IPS DF 6.9 (cell line): Measurements from ENCODE around the gene LGALS14.

Source experiments
- DNase-seq: peaks from one replicate; pipeline ENCODE4 v3.0.0-alpha.2; 2013; ENCODE audit warnings: low read depth, low spot score
- H3K27ac ChIP-seq: one replicate; pipeline ENCODE4 v1.5.1; 2013; ENCODE audit warnings: low read length, control low read depth
- H3K27me3 ChIP-seq: 2 replicates; pipeline ENCODE4 v1.6.1; 2013; ENCODE audit warnings: mild to moderate bottlenecking, low read length; ENCODE audit not compliant: control insufficient read depth, insufficient read depth
- H3K36me3 ChIP-seq: 2 replicates; pipeline ENCODE4 v1.6.1; 2013; ENCODE audit warnings: low read length; ENCODE audit not compliant: control insufficient read depth, insufficient read depth
- H3K4me1 ChIP-seq: 2 replicates; pipeline ENCODE4 v1.6.1; 2013; ENCODE audit warnings: low read length; ENCODE audit not compliant: control insufficient read depth, insufficient read depth
- H3K4me3 ChIP-seq: 2 replicates; pipeline ENCODE4 v1.5.1; 2013; ENCODE audit warnings: mild to moderate bottlenecking, low read length
- H3K9me3 ChIP-seq: 2 replicates; pipeline ENCODE4 v1.6.1; 2013; ENCODE audit warnings: low read length, inconsistent platforms; ENCODE audit not compliant: control insufficient read depth, insufficient read depth
- WGBS: extraction: QIAGEN DNeasy Blood & Tissue Kit; methylation state at CpG from one replicate; pipeline ENCODE4 v1.1.7; 2013; ENCODE audit warnings: mixed read lengths, missing lambda C conversion rate; ENCODE audit not compliant: insufficient read length, insufficient coverage; 5-methylcytosine and 5-hydroxymethylcytosine counted together

Gene LGALS14

DNA sequence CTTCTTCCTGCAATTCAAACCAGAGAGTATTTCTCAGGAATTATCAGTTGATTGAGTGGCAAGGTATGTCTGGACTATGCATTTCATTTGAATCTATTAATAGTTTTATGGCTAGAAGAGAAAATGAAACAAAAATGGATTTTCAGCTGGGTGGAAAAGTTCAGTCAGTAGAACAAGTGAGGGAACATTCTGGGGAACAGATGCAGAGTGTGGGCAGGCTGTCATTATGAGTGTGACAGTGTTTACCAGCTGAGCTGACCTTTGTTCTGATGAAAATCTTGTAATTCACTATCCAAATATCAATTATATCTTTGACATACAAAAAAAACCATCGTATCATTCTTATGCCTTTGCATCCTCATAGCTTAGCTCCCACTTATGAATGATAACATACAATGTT, 36.1 kb downstream of the LGALS14 start:
- Histone ChIP-seq H3K27me3 (no peaks in the 10 kb centered on the region), H3K9me3 (no peaks in the 10 kb centered on the region), H3K36me3 (no peaks in the 10 kb centered on the region), H3K4me3 (no peak overlapping the region), H3K27ac (no peak overlapping the region), H3K4me1 (no peaks in the 10 kb centered on the region)
- DNase-seq = no peak
- 100% methylated on average over 1 of the region's 1 CpG for WGBS

DNA sequence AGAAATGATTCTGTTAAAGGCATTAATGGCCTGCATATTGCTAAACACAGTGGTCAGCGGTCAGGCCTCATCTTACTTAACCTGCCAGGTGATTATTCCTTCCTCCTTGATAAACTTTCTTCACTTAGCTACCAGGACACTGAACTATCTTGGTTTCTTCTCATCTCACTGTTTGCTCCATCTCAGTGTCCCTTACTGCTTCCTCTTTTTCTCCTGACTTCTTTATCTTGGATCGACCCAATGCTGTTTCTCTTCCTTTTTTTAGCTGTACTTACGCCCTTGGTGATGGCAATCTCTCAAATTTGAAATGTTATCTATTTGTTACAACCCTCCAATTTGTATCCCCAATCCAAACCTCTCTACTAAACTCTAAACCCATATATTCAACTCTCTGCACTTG, 41.4 kb downstream of the LGALS14 start:
- Histone ChIP-seq H3K36me3 (no peaks in the 10 kb centered on the region), H3K9me3 (no peaks in the 10 kb centered on the region), H3K4me1 (no peaks in the 10 kb centered on the region), H3K27ac (no peak overlapping the region), H3K4me3 (no peak overlapping the region), H3K27me3 (no peaks in the 10 kb centered on the region)
- no CpG with 5 or more reads among the region's 3 CpGs for WGBS
- no peak for DNase-seq

GRCh38 chr19:39746836-39747529, 42.7 kb downstream of the LGALS14 start:
- WGBS = no CpG with 5 or more reads among the region's 4 CpGs
- Histone ChIP-seq H3K36me3 (no peaks in the 10 kb centered on the region), H3K9me3 (no peaks in the 10 kb centered on the region), H3K4me3 (no peak overlapping the region), H3K27me3 (no peaks in the 10 kb centered on the region), H3K4me1 (no peaks in the 10 kb centered on the region), H3K27ac (no peak overlapping the region)
- DNase-seq = no peak

DNA sequence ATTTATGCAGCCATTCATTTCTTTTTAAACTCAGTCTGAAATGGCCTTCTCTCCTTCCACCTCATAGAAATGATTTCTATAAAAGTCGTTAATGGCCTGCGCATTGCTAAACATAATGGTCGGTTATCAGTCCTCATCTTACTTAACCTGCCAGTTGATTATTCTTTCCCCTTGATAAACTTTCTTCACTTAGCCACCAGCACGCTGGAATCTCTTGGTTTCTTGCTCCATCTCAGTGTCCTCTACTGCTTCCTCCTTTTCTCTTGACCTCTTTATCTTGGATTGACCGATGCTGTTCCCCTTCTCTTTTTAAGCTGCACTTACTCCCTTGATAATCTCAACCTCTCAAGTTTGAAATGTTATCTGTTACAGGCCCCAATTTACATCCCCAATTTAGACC, 45.7 kb downstream of the LGALS14 start:
- no CpG with 5 or more reads among the region's 5 CpGs for WGBS
- Histone ChIP-seq H3K4me1 (no peaks in the 10 kb centered on the region), H3K9me3 (no peaks in the 10 kb centered on the region), H3K27ac (no peak overlapping the region), H3K36me3 (no peaks in the 10 kb centered on the region), H3K4me3 (no peak overlapping the region), H3K27me3 (no peaks in the 10 kb centered on the region)
- no peak for DNase-seq

DNA sequence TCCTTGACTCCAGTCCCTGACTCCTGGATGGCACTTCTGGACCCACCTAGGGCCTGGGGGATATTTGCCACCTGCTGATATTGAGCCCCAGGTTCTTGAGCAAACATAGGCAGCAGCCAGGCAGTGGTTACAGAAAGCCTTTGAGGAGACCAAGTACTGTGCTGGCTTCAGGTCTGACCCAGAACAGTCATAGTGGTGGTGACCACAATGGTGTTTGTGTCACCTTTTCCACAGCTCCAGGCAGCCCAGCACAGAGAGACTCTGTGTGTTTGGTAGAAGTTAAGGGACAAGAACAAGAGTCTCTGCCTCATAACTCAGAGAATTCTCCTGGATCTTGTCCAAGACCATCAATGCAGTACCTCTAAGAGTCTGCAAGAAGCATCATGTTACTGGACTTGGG, 48.1 kb downstream of the LGALS14 start:
- DNase-seq = no peak
- Histone ChIP-seq H3K4me3 (no peak overlapping the region), H3K9me3 (no peaks in the 10 kb centered on the region), H3K27me3 (no peaks in the 10 kb centered on the region), H3K4me1 (no peaks in the 10 kb centered on the region), H3K36me3 (no peaks in the 10 kb centered on the region), H3K27ac (no peak overlapping the region)

DNA sequence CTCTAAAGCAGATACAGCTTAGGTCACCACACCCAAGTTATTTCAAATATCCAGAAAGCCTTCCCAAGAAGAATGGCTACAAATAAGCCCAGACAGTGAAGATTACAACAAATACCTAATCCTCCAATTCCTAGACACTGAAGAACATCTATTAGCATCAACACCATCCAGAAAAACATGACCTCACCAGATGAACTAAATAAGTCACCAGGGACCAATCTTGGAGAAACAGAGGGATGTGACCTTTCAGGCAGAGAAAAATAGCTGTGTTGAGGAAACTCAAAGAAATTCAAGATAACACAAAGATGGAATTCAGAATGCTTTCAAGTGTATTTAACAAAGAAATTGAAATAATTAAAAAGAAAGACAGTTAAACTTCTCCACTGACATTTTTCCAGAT, 48.5 kb downstream of the LGALS14 start:
- H3K4me3 ChIP-seq = no peak overlapping the region
- H3K9me3 ChIP-seq = no peaks in the 10 kb centered on the region
- H3K27me3 ChIP-seq = no peaks in the 10 kb centered on the region
- no peak overlapping the region for H3K27ac ChIP-seq
- H3K4me1 ChIP-seq = no peaks in the 10 kb centered on the region
- DNase-seq = no peak
- no peaks in the 10 kb centered on the region for H3K36me3 ChIP-seq

GRCh38 chr19:39754544-39754943, 50.3 kb downstream of the LGALS14 start:
- Histone ChIP-seq H3K36me3 (no peaks in the 10 kb centered on the region), H3K27me3 (no peaks in the 10 kb centered on the region), H3K9me3 (no peaks in the 10 kb centered on the region), H3K27ac (no peak overlapping the region), H3K4me3 (no peak overlapping the region), H3K4me1 (no peaks in the 10 kb centered on the region)
- no CpG with 5 or more reads among the region's 2 CpGs for WGBS
- DNase-seq = no peak

DNA sequence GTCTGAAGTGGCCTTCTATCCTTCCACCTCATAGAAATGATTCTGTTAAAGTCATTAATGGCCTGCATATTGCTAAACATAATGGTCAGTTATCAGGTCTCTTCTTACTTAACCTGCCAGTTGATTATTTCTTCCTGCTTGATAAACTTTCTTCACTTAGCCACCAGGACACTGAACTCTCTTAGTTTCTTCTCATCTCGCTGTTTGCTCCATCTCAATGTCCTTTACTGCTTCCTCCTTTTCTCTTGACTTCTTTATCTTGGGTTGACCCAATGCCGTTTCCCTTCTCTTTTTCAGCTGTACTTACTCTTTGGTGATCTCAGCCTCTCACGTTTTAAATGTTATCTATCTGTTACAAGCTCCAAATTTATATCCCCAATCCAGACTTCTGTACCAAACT, 50.7 kb downstream of the LGALS14 start:
- Histone ChIP-seq H3K4me1 (no peaks in the 10 kb centered on the region), H3K4me3 (no peak overlapping the region), H3K27me3 (no peaks in the 10 kb centered on the region), H3K27ac (no peak overlapping the region), H3K9me3 (no peaks in the 10 kb centered on the region), H3K36me3 (no peaks in the 10 kb centered on the region)
- no peak for DNase-seq
- no CpG with 5 or more reads among the region's 3 CpGs for WGBS
